Endothelial cell of umbilical vein (primary cell): ENCODE results near the gene TMEM131. TPM values are rescaled to one million over a fixed set of nuclear protein-coding genes. Genes with fewer than 3 reads are reported as not detected.
A peak's percentile ranks its signal among the peaks of the same experiment; 100 is the strongest.

Experiments
- BruUV-seq: library from RNA; stranded (reverse); fragments of 400-500 nt; replicated peaks from 2 replicates; lab custom pipeline; 2021; lab: Mats Ljungman, UMichigan
- CTCF ChIA-PET: fragments of 300-600, 350-600 bp; sonication (Branson Sonifier 250); formaldehyde crosslinking; loops from one replicate; lab custom pipeline; 2021; ENCODE audit warnings: antibody characterized with exemption, inconsistent platforms; lab: Charles Lee
- POLR2A ChIA-PET: fragments of 300-600, 350-600 bp; sonication (Branson Sonifier 250); formaldehyde crosslinking; loops from one replicate; lab custom pipeline; 2021; ENCODE audit warnings: antibody characterized with exemption, inconsistent platforms; lab: Charles Lee
- DNase-seq: peaks from one replicate; pipeline ENCODE4 v3.0.0-alpha.2; 2011; ENCODE audit warnings: low read depth, low spot score
- FAIRE-seq: peaks from 2 replicates; lab custom pipeline; 2011; peaks lifted over from hg19 to GRCh38; lab: Jason Lieb, UNC
- H2AFZ ChIP-seq: 2 replicates; pipeline ENCODE4 v1.6.0; 2012; ENCODE audit warnings: low read depth, low read length, control low read depth, inconsistent platforms
- H3K27ac ChIP-seq: 2 replicates; pipeline ENCODE4 v1.5.1; 2011; ENCODE audit warnings: low read depth, mild to moderate bottlenecking, control low read depth, low read length, moderate library complexity; ENCODE audit not compliant: insufficient read depth
- H3K27me3 ChIP-seq, 2 experiments: 2 replicates each; pipeline versions ENCODE4 v1.6.0 to v1.6.1; 2011; ENCODE audit warnings: low read length in 2 of 2, mixed read lengths in 1 of 2; ENCODE audit not compliant: control insufficient read depth in 2 of 2, insufficient read depth in 2 of 2
- H3K36me3 ChIP-seq, 2 experiments: 2 replicates in 1 of 2; 3 replicates in 1 of 2; pipeline ENCODE4 v1.5.1; 2011; ENCODE audit warnings: low read length in 2 of 2, mild to moderate bottlenecking in 1 of 2, moderate library complexity in 1 of 2; ENCODE audit not compliant: control insufficient read depth in 2 of 2, insufficient read depth in 2 of 2; ENCODE audit errors: extremely low read depth in 1 of 2
- H3K4me1 ChIP-seq: 3 replicates; pipeline ENCODE4 v1.5.1; 2011; ENCODE audit warnings: mild to moderate bottlenecking, low read length; ENCODE audit not compliant: control insufficient read depth, insufficient read depth; ENCODE audit errors: extremely low read depth
- H3K4me2 ChIP-seq: 2 replicates; pipeline ENCODE4 v1.6.1; 2011; ENCODE audit warnings: low read length, control low read depth, mixed read lengths; ENCODE audit not compliant: insufficient read depth
- H3K4me3 ChIP-seq, 3 experiments: fragments of 200-600 bp in 1 of 3; sonication (generic), shearing (Covaris generic) in 1 of 3; replicated peaks in 1 of 3; 2 replicates each; pipeline ENCODE4 v1.5.1; 2011 to 2016; ENCODE audit warnings: control low read depth in 3 of 3, low read length in 3 of 3, mild to moderate bottlenecking in 2 of 3, inconsistent platforms in 1 of 3, low read depth in 1 of 3, moderate library complexity in 1 of 3; ENCODE audit not compliant: insufficient read depth in 1 of 3
- H3K79me2 ChIP-seq: 2 replicates; pipeline ENCODE4 v1.6.0; 2012; ENCODE audit warnings: low read length, inconsistent platforms; ENCODE audit not compliant: control insufficient read depth, insufficient read depth
- H3K9ac ChIP-seq: replicated peaks from 2 replicates; pipeline ENCODE3; 2011; ENCODE audit warnings: low read length, control low read depth; ENCODE audit not compliant: insufficient read depth; ENCODE audit errors: extremely low read depth
- H3K9me1 ChIP-seq: replicated peaks from 3 replicates; pipeline ENCODE4 v1.6.0; 2011; ENCODE audit warnings: mild to moderate bottlenecking, low read length; ENCODE audit not compliant: control insufficient read depth, insufficient read depth; ENCODE audit errors: extremely low read depth
- H3K9me3 ChIP-seq: replicated peaks from 2 replicates; pipeline ENCODE4 v1.5.1; 2012; ENCODE audit warnings: low read length, inconsistent platforms; ENCODE audit not compliant: control insufficient read depth, insufficient read depth
- H4K20me1 ChIP-seq: replicated peaks from 2 replicates; pipeline ENCODE3; 2011; ENCODE audit warnings: mild to moderate bottlenecking, low read length; ENCODE audit not compliant: control insufficient read depth, insufficient read depth; ENCODE audit errors: extremely low read depth
- EZH2 ChIP-seq: IDR thresholded peaks from 2 replicates; pipeline ENCODE4 v1.6.1; 2012; ENCODE audit warnings: borderline replicate concordance, low read depth, mild to moderate bottlenecking, moderate library complexity, low read length, inconsistent platforms; ENCODE audit not compliant: severe bottlenecking
- FOS ChIP-seq: IDR thresholded peaks from 2 replicates; pipeline ENCODE4 v1.6.1; 2011; ENCODE audit warnings: mild to moderate bottlenecking, low read length, moderate library complexity, borderline replicate concordance; ENCODE audit not compliant: insufficient read depth
- GATA2 ChIP-seq: IDR thresholded peaks from 2 replicates; pipeline ENCODE4 v1.7.0; 2011; ENCODE audit warnings: low read depth, mild to moderate bottlenecking, moderate library complexity, mixed read lengths, low read length; ENCODE audit not compliant: insufficient read length, insufficient read depth
- JUN ChIP-seq: IDR thresholded peaks from 2 replicates; pipeline ENCODE4 v1.6.1; 2011; ENCODE audit warnings: borderline replicate concordance, low read depth; ENCODE audit not compliant: insufficient read length, insufficient read depth
- MYC ChIP-seq: IDR thresholded peaks from one replicate; pipeline ENCODE4 v1.6.1; 2011; ENCODE audit warnings: mild to moderate bottlenecking, low read depth, low read length
- POLR2A ChIP-seq: IDR thresholded peaks from 2 replicates; pipeline ENCODE4 v1.6.1; 2012; ENCODE audit warnings: low read depth, mild to moderate bottlenecking, control low read depth, low read length
- POLR2AphosphoS5 ChIP-seq: IDR thresholded peaks from 2 replicates; pipeline ENCODE4 v1.6.1; 2012; ENCODE audit warnings: low read depth, mild to moderate bottlenecking, control low read depth, low read length, moderate library complexity; ENCODE audit not compliant: insufficient read depth
- dilution Hi-C: fragments of 300-500 bp; cut with MboI; formaldehyde crosslinking; loops from one replicate; pipeline ENCODE4 v1.15.0; 2019; ENCODE audit warnings: low sequenced_read_pairs; ENCODE audit not compliant: extremely low pct_ligation_motif_present
- intact Hi-C: fragments of 100-400 bp; cut with micrococcal nuclease; formaldehyde crosslinking; loops from one replicate; pipeline ENCODE4 v1.10.0; 2022
- polyA plus RNA-seq, 4 experiments: library from polyadenylated mRNA; depleted of rRNA in 3 of 4; stranded (reverse) in 3 of 4; unstranded in 1 of 4; fragments of >200 nt; gene quantifications; 2 replicates each; pipeline versions ENCODE4 v1.2.1 to v1.2.3, GENCODE V29; 2011 to 2012; ENCODE audit warnings: missing spikeins in 1 of 4
- total RNA-seq: library from RNA; stranded (reverse); gene quantifications from 2 replicates; pipeline ENCODE4 v1.2.3, GENCODE V29; 2021
- TF ChIP-seq, protein P1 (sequence below): IDR thresholded peaks from 2 replicates; pipeline ENCODE4 v1.6.1; 2011; ENCODE audit not compliant: insufficient read depth, insufficient read length
- TF ChIP-seq, protein P2 (sequence below), 2 donors: IDR thresholded peaks; 1 replicate in 1 of 2; 2 replicates in 1 of 2; pipeline ENCODE4 v1.5.1; 2011; ENCODE audit warnings: low read length in 2 of 2, mild to moderate bottlenecking in 2 of 2, moderate library complexity in 2 of 2, control low read depth in 1 of 2, inconsistent platforms in 1 of 2, low read depth in 1 of 2; ENCODE audit not compliant: insufficient read depth in 1 of 2; ENCODE audit errors: extremely low read depth in 1 of 2

The TMEM131 gene
- total and polyA plus RNA-seq, 2 donors (not counting 3 experiments of a cell fraction or from before 2014, with no cell fraction given) = 12.2 to 28.6 TPM

DNA sequence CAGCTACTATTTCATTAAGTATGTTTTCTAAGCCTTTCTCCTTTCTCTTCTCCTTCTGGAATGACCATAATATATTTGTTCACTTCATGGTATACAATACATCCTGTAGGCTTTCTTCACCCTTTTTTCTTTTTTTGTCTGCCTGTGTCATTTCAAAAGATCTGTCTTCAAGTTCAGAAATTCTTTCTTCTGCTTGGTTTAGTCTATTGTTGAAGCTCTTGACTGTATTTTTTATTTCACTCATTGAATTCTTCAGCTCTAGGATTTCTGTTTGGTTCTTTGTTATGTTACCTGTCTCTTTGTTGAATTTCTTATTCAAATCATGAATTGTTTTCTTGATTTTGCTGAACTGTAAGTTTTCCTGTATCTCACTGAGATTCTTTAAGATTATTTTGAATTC is 109.9 kb downstream of the TMEM131 start:
- H3K4me1 ChIP-seq = no peaks in the 10 kb centered on the region
- BruUV-seq = no TSS peak
- DNase-seq = no peak
- no peak overlapping the region for H3K4me2 ChIP-seq
- peaks cover 0 to 3% of the 10 kb centered on the region in 2 experiments for H3K36me3 ChIP-seq
- CTCF ChIA-PET = interaction anchor here (1.5 kb wide), 1 partner anchor 9 kb away, joined by 3 read pairs; no protein-coding TSS in a partner anchor
- peak; percentile 15 for FAIRE-seq
- TF ChIP-seq GATA2 = no peak
- TF ChIP-seq, protein P1, sequence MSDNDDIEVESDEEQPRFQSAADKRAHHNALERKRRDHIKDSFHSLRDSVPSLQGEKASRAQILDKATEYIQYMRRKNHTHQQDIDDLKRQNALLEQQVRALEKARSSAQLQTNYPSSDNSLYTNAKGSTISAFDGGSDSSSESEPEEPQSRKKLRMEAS = no peak
- TF ChIP-seq JUN = no peak
- no peak for TF ChIP-seq POLR2A
- no peak for TF ChIP-seq FOS
- TF ChIP-seq, protein P2, sequence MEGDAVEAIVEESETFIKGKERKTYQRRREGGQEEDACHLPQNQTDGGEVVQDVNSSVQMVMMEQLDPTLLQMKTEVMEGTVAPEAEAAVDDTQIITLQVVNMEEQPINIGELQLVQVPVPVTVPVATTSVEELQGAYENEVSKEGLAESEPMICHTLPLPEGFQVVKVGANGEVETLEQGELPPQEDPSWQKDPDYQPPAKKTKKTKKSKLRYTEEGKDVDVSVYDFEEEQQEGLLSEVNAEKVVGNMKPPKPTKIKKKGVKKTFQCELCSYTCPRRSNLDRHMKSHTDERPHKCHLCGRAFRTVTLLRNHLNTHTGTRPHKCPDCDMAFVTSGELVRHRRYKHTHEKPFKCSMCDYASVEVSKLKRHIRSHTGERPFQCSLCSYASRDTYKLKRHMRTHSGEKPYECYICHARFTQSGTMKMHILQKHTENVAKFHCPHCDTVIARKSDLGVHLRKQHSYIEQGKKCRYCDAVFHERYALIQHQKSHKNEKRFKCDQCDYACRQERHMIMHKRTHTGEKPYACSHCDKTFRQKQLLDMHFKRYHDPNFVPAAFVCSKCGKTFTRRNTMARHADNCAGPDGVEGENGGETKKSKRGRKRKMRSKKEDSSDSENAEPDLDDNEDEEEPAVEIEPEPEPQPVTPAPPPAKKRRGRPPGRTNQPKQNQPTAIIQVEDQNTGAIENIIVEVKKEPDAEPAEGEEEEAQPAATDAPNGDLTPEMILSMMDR (IDR thresholded peaks at IDR 0.05; ENCODE audit: extremely low read depth in 1 of 2, insufficient read depth in 1 of 2, low read depth in 1 of 2, low read length in 2 of 2) = no peak
- TF ChIP-seq MYC = no peak
- TF ChIP-seq POLR2AphosphoS5 = no peak
- no peak for TF ChIP-seq EZH2
- no peak overlapping the region for H2AFZ ChIP-seq
- dilution Hi-C loops = no loop called here
- H4K20me1 ChIP-seq = no peaks in the 10 kb centered on the region
- intact Hi-C loops = no loop called here
- H3K4me3 ChIP-seq = no peak overlapping the region
- no peaks in the 10 kb centered on the region for H3K9me3 ChIP-seq
- no peak overlapping the region for H3K27ac ChIP-seq
- no peaks in the 10 kb centered on the region for H3K79me2 ChIP-seq
- POLR2A ChIA-PET = no interaction called here
- H3K27me3 ChIP-seq = no peaks in the 10 kb centered on the region
- H3K9me1 ChIP-seq = no peaks in the 10 kb centered on the region
- no peak overlapping the region for H3K9ac ChIP-seq
